Measurements from ENCODE around the gene ADAM10.
"Not testable (repeated sequence)": the region's sequence is repeated elsewhere in the genome, so short reads cannot be mapped to it uniquely, and the experiment has no call there.

ADAM10 gene

GRCh38 chr15:58676766-58677165 is 72.7 kb downstream of the ADAM10 start:
- DNase-seq (ENCODE audit: low read depth in 2 of 2): no peak

- DNase-seq (ENCODE audit: low read depth in 2 of 2): no peak
Observed at GRCh38 chr15:58671186-58671585, 78.3 kb downstream of the ADAM10 start.

GRCh38 chr15:58669108-58669507 is 80.4 kb downstream of the ADAM10 start:
- no peak for DNase-seq (ENCODE audit: low read depth in 2 of 2)

- no peak for DNase-seq (ENCODE audit: low read depth in 2 of 2)
Observed at GRCh38 chr15:58666957-58667356, 82.5 kb downstream of the ADAM10 start.

GRCh38 chr15:58665672-58666071 is 83.8 kb downstream of the ADAM10 start:
- no peak for DNase-seq (ENCODE audit: low read depth in 2 of 2)

GRCh38 chr15:58650102-58650501 is 99.4 kb downstream of the ADAM10 start:
- DNase-seq (ENCODE audit: low read depth in 2 of 2): no peak

- DNase-seq (ENCODE audit: low read depth in 2 of 2): no peak
Observed at GRCh38 chr15:58649175-58649574, 100.3 kb downstream of the ADAM10 start.

- no peak for DNase-seq (ENCODE audit: low read depth in 2 of 2)
Observed at GRCh38 chr15:58643996-58644395, 105.5 kb downstream of the ADAM10 start.

GRCh38 chr15:58641660-58642059 is 107.8 kb downstream of the ADAM10 start:
- no peak for DNase-seq (ENCODE audit: low read depth in 2 of 2)

- no peak for DNase-seq (ENCODE audit: low read depth in 2 of 2)
Observed at GRCh38 chr15:58639992-58640391, 109.5 kb downstream of the ADAM10 start.

- no peak for DNase-seq (ENCODE audit: low read depth in 2 of 2)
Observed at GRCh38 chr15:58639002-58639756, 110.3 kb downstream of the ADAM10 start.

GRCh38 chr15:58632789-58633188 is 116.7 kb downstream of the ADAM10 start:
- no peak for DNase-seq (ENCODE audit: low read depth in 2 of 2)

- DNase-seq (ENCODE audit: low read depth in 2 of 2): no peak
Observed at GRCh38 chr15:58631319-58631718, 118.2 kb downstream of the ADAM10 start.

- DNase-seq (ENCODE audit: low read depth in 2 of 2): no peak
Observed at GRCh38 chr15:58629625-58630024, 119.9 kb downstream of the ADAM10 start.

- DNase-seq (ENCODE audit: low read depth in 2 of 2): no peak
Observed at GRCh38 chr15:58628206-58628947, 121.1 kb downstream of the ADAM10 start.

GRCh38 chr15:58627701-58628100 is 121.8 kb downstream of the ADAM10 start:
- DNase-seq (ENCODE audit: low read depth in 2 of 2): no peak

- no peak for DNase-seq (ENCODE audit: low read depth in 2 of 2)
Observed at GRCh38 chr15:58627046-58627445, 122.5 kb downstream of the ADAM10 start.

- no peak for DNase-seq (ENCODE audit: low read depth in 2 of 2)
Observed at GRCh38 chr15:58626378-58626777, 123.1 kb downstream of the ADAM10 start.

GRCh38 chr15:58622877-58623276 is 126.6 kb downstream of the ADAM10 start:
- no peak for DNase-seq (ENCODE audit: low read depth in 2 of 2)

- not testable (repeated sequence) for DNase-seq (ENCODE audit: low read depth in 2 of 2)
Observed at GRCh38 chr15:58620268-58620667, 129.2 kb downstream of the ADAM10 start.

- DNase-seq (ENCODE audit: low read depth in 2 of 2): no peak
Observed at GRCh38 chr15:58616171-58616570, 133.3 kb downstream of the ADAM10 start.

GRCh38 chr15:58611731-58612676 is 137.5 kb downstream of the ADAM10 start:
- no peak for DNase-seq (ENCODE audit: low read depth in 2 of 2)
